ENCODE data around the gene CCNDBP1. TPM values are rescaled to one million over a fixed set of nuclear protein-coding genes. Genes with fewer than 3 reads are reported as not detected.

Gene CCNDBP1
- total and polyA plus RNA-seq, 11 donors = 29.3 to 70.1 (median 59.0) TPM

DNA sequence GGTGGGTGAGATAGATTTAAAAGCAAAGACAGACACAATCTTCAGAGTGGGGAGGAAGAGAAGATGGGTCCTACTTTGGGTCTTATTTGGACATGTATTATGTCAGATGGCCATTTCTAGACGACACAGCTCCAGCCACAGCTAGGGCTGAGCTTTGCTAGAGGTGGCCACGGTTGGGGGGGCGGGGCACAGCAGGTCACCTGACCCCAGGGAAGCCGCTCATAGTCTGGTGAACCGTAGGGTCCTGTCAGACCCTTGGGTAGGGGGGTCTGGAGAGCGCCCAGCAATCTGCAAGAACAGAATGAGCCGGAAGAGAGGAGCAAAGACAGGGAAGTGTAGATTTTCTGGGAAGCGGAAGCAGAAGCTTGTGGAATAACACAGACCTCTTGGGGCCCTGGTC, 29.0 kb downstream of the CCNDBP1 start:
- no peaks in the 10 kb centered on the region for H3K36me3 ChIP-seq
- no peaks in the 10 kb centered on the region for H3K9me3 ChIP-seq
- H3K4me1 ChIP-seq = peaks cover 0 to 5% (median 0%) of the 10 kb centered on the region in 12 donors
- H3K27ac ChIP-seq = no peak overlapping the region
- TF ChIP-seq, protein P1, sequence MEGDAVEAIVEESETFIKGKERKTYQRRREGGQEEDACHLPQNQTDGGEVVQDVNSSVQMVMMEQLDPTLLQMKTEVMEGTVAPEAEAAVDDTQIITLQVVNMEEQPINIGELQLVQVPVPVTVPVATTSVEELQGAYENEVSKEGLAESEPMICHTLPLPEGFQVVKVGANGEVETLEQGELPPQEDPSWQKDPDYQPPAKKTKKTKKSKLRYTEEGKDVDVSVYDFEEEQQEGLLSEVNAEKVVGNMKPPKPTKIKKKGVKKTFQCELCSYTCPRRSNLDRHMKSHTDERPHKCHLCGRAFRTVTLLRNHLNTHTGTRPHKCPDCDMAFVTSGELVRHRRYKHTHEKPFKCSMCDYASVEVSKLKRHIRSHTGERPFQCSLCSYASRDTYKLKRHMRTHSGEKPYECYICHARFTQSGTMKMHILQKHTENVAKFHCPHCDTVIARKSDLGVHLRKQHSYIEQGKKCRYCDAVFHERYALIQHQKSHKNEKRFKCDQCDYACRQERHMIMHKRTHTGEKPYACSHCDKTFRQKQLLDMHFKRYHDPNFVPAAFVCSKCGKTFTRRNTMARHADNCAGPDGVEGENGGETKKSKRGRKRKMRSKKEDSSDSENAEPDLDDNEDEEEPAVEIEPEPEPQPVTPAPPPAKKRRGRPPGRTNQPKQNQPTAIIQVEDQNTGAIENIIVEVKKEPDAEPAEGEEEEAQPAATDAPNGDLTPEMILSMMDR (IDR thresholded peaks at IDR 0.05) = no peak
- TF ChIP-seq POLR2A (IDR thresholded peaks at IDR 0.05) = no peak
- WGBS, 4 donors = 63 to 72% (median 71%) methylated on average over 8 of the region's 8 CpGs
- DNase-seq = no peak
- no peak overlapping the region for H3K4me3 ChIP-seq
- no peak for ATAC-seq
- intact Hi-C loops (cut with DNase I) = no loop called here
- H3K27me3 ChIP-seq = peaks cover 0 to 4% (median 0%) of the 10 kb centered on the region in 9 donors

DNA sequence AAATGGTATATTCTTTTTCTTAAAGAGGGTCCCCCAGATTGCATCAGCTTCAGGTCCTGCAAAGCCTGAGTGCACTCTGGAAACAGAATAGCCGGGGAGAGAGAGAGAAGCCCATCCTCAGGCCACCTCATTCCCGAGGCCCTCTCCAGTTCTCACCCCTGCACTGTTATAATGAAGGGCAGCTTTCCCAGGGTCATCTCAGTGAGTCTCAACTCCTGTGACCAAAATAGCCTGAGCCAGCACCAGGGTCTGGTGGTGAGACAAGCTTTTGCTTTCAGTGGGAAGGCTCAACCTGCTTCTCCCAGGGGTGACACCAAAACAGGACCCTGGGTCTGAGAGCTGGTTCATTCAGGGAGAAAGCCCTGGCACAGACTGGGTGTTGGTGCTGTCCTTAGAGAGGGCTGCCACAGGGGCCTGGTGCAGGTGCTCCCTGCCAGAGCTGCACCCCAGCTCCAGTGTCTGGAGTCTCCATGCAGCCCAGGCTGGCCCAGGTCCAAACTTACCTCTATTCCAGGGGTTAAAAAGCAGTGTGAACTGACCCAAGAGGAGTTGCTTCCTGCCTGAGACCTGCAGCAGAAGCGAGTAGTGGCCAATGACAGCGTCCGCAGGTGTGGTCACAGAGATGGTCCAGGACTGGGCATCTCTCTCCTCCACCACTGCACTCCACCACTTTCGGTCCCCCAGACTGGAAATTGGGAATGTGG, 29.5 kb downstream of the CCNDBP1 start:
- 62 to 79% (median 76%) methylated on average over 6 of the region's 6 CpGs for WGBS, 4 donors
- no peaks in the 10 kb centered on the region for H3K9me3 ChIP-seq
- H3K36me3 ChIP-seq = no peaks in the 10 kb centered on the region
- H3K4me3 ChIP-seq = no peak overlapping the region
- no peak for TF ChIP-seq POLR2A (IDR thresholded peaks at IDR 0.05)
- TF ChIP-seq, protein P1 (IDR thresholded peaks at IDR 0.05) = no peak
- intact Hi-C loops (cut with DNase I) = no loop called here
- no peaks in the 10 kb centered on the region for H3K27me3 ChIP-seq
- H3K4me1 ChIP-seq = peaks cover 0 to 5% (median 0%) of the 10 kb centered on the region in 12 donors
- no peak for DNase-seq
- peak; percentile 36 to 74 (median 62) for ATAC-seq
- peak overlapping the region in 1 of 12 donors; percentile 4 for H3K27ac ChIP-seq

DNA sequence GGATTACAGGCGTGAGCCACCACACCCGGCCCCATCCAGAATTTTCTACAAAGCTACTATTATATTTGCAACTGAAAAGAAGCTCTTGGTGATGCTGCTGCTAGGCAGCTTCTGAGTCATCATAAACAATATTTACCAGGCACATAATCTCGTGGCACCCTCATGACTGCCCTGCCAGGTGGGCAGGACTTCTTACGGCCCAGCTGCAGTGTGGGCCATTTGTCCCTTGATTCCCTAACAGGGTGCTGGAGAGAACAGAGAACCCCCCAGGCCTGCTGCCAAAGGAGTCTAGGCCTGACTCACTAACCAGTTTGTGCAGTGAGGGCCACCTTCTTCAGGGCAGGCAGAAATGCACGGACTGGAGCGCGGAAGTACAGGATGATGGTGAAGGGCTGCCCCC, 30.8 kb downstream of the CCNDBP1 start:
- intact Hi-C loops (cut with DNase I) = no loop called here
- no peaks in the 10 kb centered on the region for H3K36me3 ChIP-seq
- H3K9me3 ChIP-seq = no peaks in the 10 kb centered on the region
- no peak overlapping the region for H3K4me3 ChIP-seq
- no peak for TF ChIP-seq POLR2A (IDR thresholded peaks at IDR 0.05)
- TF ChIP-seq, protein P1 (IDR thresholded peaks at IDR 0.05) = no peak
- DNase-seq = no peak
- no peaks in the 10 kb centered on the region for H3K27me3 ChIP-seq
- ATAC-seq = no peak
- no peak overlapping the region for H3K27ac ChIP-seq
- H3K4me1 ChIP-seq = peaks cover 0 to 9% (median 0%) of the 10 kb centered on the region in 12 donors
- WGBS, 4 donors = 88 to 93% (median 91%) methylated on average over 6 to 7 of the region's 7 CpGs

DNA sequence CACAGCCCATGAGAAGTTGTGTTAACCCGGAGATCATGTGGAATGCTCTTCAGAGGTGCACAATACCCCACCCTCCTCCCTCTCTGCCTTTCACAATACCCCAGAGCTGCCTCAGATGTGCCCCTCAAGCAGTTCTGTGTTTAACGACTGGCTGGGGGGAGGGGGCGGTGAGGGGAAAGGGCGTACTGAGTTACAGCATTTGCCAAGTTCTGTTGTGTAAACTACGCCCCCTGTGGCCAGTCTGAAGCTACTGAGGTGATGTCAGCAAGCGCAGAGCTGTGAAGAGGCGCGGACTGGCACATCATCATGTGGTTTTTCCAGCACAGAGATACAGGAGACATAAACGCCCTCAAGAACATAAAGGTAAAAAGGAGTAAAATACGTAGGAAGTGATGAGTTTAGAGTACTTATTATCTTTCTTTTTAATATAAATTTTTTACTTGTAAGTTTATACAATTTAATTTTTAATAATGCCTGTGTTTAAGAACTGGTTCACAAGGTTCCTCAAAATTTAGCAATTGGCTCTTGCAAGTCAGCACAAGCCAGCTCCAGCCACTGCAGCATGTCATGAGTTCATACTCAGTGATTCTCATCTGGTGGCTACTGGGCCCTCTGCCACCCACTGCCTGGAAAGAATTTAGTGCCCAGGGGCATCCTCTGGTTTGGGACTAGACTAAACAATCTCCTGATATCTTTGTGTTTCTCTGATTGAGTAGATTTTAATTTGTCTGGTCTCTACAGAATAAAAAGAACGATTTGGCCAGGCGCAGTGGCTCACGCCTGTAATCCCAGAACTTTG, 33.9 kb downstream of the CCNDBP1 start:
- Histone ChIP-seq H3K4me3 (no peak overlapping the region), H3K4me1 (peaks cover 0 to 8% (median 0%) of the 10 kb centered on the region in 12 donors), H3K27ac (no peak overlapping the region), H3K27me3 (no peaks in the 10 kb centered on the region), H3K9me3 (no peaks in the 10 kb centered on the region), H3K36me3 (no peaks in the 10 kb centered on the region)
- DNase-seq (no peak), ATAC-seq (no peak)
- no peak for TF ChIP-seq POLR2A (IDR thresholded peaks at IDR 0.05)
- TF ChIP-seq, protein P1 (IDR thresholded peaks at IDR 0.05) = peak in 1 of 12 donors; percentile 18
- intact Hi-C loops (cut with DNase I) = no loop called here
- WGBS, 4 donors = 49 to 61% (median 54%) methylated on average over 13 of the region's 13 CpGs

All from heart left ventricle (tissue), 16 donors.